Endothelial cell of umbilical vein (primary cell): ENCODE measurements around the gene BLOC1S4.

Source experiments
- EZH2 ChIP-seq: IDR thresholded peaks from 2 replicates; pipeline ENCODE4 v1.6.1; 2012; ENCODE audit warnings: borderline replicate concordance, low read depth, mild to moderate bottlenecking, moderate library complexity, low read length, inconsistent platforms; ENCODE audit not compliant: severe bottlenecking
- GATA2 ChIP-seq: IDR thresholded peaks from 2 replicates; pipeline ENCODE4 v1.7.0; 2011; ENCODE audit warnings: low read depth, mild to moderate bottlenecking, moderate library complexity, mixed read lengths, low read length; ENCODE audit not compliant: insufficient read length, insufficient read depth
- JUN ChIP-seq: IDR thresholded peaks from 2 replicates; pipeline ENCODE4 v1.6.1; 2011; ENCODE audit warnings: borderline replicate concordance, low read depth; ENCODE audit not compliant: insufficient read length, insufficient read depth
- MYC ChIP-seq: IDR thresholded peaks from one replicate; pipeline ENCODE4 v1.6.1; 2011; ENCODE audit warnings: mild to moderate bottlenecking, low read depth, low read length
- POLR2A ChIP-seq: IDR thresholded peaks from 2 replicates; pipeline ENCODE4 v1.6.1; 2012; ENCODE audit warnings: low read depth, mild to moderate bottlenecking, control low read depth, low read length
- POLR2AphosphoS5 ChIP-seq: IDR thresholded peaks from 2 replicates; pipeline ENCODE4 v1.6.1; 2012; ENCODE audit warnings: low read depth, mild to moderate bottlenecking, control low read depth, low read length, moderate library complexity; ENCODE audit not compliant: insufficient read depth
- TF ChIP-seq, protein P1 (sequence below), 2 donors: IDR thresholded peaks; 1 replicate in 1 of 2; 2 replicates in 1 of 2; pipeline ENCODE4 v1.5.1; 2011; ENCODE audit warnings: low read length in 2 of 2, mild to moderate bottlenecking in 2 of 2, moderate library complexity in 2 of 2, control low read depth in 1 of 2, inconsistent platforms in 1 of 2, low read depth in 1 of 2; ENCODE audit not compliant: insufficient read depth in 1 of 2; ENCODE audit errors: extremely low read depth in 1 of 2
- TF ChIP-seq, protein P2 (sequence below): IDR thresholded peaks from 2 replicates; pipeline ENCODE4 v1.6.1; 2011; ENCODE audit not compliant: insufficient read depth, insufficient read length

DNA sequence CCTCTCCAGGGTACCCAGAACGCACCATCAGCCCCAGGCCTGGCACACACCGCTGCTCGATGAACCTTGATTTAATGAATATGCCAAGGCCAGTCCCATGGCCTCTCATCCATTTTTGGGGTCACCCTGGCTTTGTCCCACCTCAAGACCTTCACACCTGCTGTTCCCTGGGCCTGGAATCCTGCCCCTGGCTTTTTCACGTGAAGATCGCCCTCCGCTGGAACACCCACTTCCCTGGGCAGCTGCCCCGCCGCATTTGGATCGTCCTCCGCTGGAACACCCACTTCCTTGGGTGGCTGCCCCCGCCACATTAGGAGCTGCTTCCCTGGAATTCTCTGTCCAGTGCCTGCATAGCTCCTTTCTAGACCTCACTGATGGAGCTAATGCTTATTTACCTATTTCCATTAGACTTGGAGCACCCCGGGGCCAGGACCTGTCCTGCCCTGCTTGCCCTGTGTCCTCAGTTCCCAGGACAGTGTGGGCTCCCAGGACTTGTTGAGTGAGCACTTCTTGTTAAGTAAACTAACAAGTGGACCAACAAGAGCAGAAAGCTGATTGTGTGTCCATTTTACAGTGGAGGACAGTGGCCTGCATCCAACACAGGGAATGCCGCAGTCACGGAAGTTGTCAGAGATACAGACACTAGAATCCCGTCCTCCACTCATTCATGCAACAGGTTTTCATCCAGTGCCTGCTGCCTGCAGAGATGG lies 12.5 kb downstream of the BLOC1S4 start:
- TF ChIP-seq, protein P1, sequence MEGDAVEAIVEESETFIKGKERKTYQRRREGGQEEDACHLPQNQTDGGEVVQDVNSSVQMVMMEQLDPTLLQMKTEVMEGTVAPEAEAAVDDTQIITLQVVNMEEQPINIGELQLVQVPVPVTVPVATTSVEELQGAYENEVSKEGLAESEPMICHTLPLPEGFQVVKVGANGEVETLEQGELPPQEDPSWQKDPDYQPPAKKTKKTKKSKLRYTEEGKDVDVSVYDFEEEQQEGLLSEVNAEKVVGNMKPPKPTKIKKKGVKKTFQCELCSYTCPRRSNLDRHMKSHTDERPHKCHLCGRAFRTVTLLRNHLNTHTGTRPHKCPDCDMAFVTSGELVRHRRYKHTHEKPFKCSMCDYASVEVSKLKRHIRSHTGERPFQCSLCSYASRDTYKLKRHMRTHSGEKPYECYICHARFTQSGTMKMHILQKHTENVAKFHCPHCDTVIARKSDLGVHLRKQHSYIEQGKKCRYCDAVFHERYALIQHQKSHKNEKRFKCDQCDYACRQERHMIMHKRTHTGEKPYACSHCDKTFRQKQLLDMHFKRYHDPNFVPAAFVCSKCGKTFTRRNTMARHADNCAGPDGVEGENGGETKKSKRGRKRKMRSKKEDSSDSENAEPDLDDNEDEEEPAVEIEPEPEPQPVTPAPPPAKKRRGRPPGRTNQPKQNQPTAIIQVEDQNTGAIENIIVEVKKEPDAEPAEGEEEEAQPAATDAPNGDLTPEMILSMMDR (IDR thresholded peaks at IDR 0.05; ENCODE audit: extremely low read depth in 1 of 2, insufficient read depth in 1 of 2, low read depth in 1 of 2, low read length in 2 of 2), result no peak
- TF ChIP-seq MYC, result no peak
- TF ChIP-seq, protein P2, sequence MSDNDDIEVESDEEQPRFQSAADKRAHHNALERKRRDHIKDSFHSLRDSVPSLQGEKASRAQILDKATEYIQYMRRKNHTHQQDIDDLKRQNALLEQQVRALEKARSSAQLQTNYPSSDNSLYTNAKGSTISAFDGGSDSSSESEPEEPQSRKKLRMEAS, result no peak
- TF ChIP-seq POLR2A, result no peak
- TF ChIP-seq EZH2, result no peak
- no peak for TF ChIP-seq JUN
- no peak for TF ChIP-seq POLR2AphosphoS5
- TF ChIP-seq GATA2, result no peak
